K562 (cell line): ENCODE results near the gene AS3MT. TPM values are rescaled to one million over a fixed set of nuclear protein-coding genes. Genes with fewer than 3 reads are reported as not detected.

ENCODE experiments used
- AFF1 ChIP-seq, 2 experiments: fragments of 450-650 bp; IDR thresholded peaks; 2 replicates each; pipeline ENCODE4 v1.6.1; 2018; ENCODE audit warnings: mild to moderate bottlenecking in 2 of 2, low read depth in 1 of 2; ENCODE audit not compliant: partially characterized antibody in 2 of 2
- CHCHD3 ChIP-seq: fragments of 250-450 bp; sonication (Bioruptor Pico); IDR thresholded peaks from 2 replicates; pipeline ENCODE4 v2.1.2; 2022; ENCODE audit warnings: mild to moderate bottlenecking
- DNMT1 ChIP-seq: fragments of 450-650 bp; IDR thresholded peaks from 2 replicates; pipeline ENCODE4 v1.6.1; 2016; ENCODE audit warnings: antibody characterized with exemption, mild to moderate bottlenecking
- ELF1 ChIP-seq: fragments of 200-800 bp; sonication (Bioruptor generic); IDR thresholded peaks from 2 replicates; pipeline ENCODE4 v1.6.1; 2016; ENCODE audit warnings: missing genetic modification characterization, missing compliant biosample characterization
- EP400 ChIP-seq: fragments of 450-650 bp; IDR thresholded peaks from 2 replicates; pipeline ENCODE4 v1.6.1; 2017; ENCODE audit warnings: antibody characterized with exemption, mild to moderate bottlenecking, moderate library complexity
- FOXJ2 ChIP-seq: fragments of 200-800 bp; sonication (Bioruptor generic); IDR thresholded peaks from 2 replicates; pipeline ENCODE4 v1.6.1; 2016; ENCODE audit warnings: missing genetic modification characterization, missing compliant biosample characterization
- GTF3C2 ChIP-seq: IDR thresholded peaks from 3 replicates; pipeline ENCODE4 v1.6.1; 2011; ENCODE audit warnings: borderline replicate concordance, mild to moderate bottlenecking, moderate library complexity; ENCODE audit not compliant: insufficient read length; ENCODE audit errors: extremely low read depth
- HMBOX1 ChIP-seq: sonication (generic); IDR thresholded peaks from 2 replicates; pipeline ENCODE4 v1.6.1; 2016
- HMG20B ChIP-seq: fragments of 250-450 bp; sonication (Bioruptor Pico); IDR thresholded peaks from 2 replicates; pipeline ENCODE4 v1.5.0; 2021; ENCODE audit warnings: mild to moderate bottlenecking
- KLF13 ChIP-seq: fragments of 450-650 bp; IDR thresholded peaks from 2 replicates; pipeline ENCODE4 v1.6.1; 2016; ENCODE audit warnings: missing genetic modification characterization, low read depth, mild to moderate bottlenecking, missing compliant biosample characterization, moderate library complexity, borderline replicate concordance
- MEF2A ChIP-seq: IDR thresholded peaks from 2 replicates; pipeline ENCODE4 v1.6.1; 2011; ENCODE audit warnings: low read depth, mild to moderate bottlenecking, low read length, moderate library complexity; ENCODE audit not compliant: control insufficient read depth
- NCOR1 ChIP-seq: fragments of 450-650 bp; IDR thresholded peaks from 2 replicates; pipeline ENCODE4 v1.6.1; 2016; ENCODE audit warnings: mild to moderate bottlenecking, moderate library complexity
- POLR2A ChIP-seq: fragments of 450-650 bp; conservative IDR thresholded peaks from 2 replicates; pipeline ENCODE4 v1.6.1; 2016
- POLR2H ChIP-seq: IDR thresholded peaks from 2 replicates; pipeline ENCODE4 v1.6.1; 2016; ENCODE audit warnings: missing genetic modification characterization, low read depth, mild to moderate bottlenecking, control low read depth, missing compliant biosample characterization, moderate library complexity
- RBFOX2 ChIP-seq: fragments of 200-400 bp; formaldehyde crosslinking; IDR thresholded peaks from 2 replicates; pipeline ENCODE4 v1.6.1; 2017; ENCODE audit warnings: low read depth, mild to moderate bottlenecking, low read length, moderate library complexity
- RUNX1 ChIP-seq: sonication (generic); IDR thresholded peaks from 2 replicates; pipeline ENCODE4 v1.6.1; 2016; ENCODE audit warnings: antibody characterized with exemption, low read depth
- SIRT6 ChIP-seq: IDR thresholded peaks from one replicate; pipeline ENCODE4 v1.6.1; 2012; ENCODE audit warnings: low read depth, mild to moderate bottlenecking, control low read depth, inconsistent platforms, low read length, moderate library complexity
- SMARCE1 ChIP-seq: fragments of 450-650 bp; IDR thresholded peaks from 2 replicates; pipeline ENCODE4 v1.7.1; 2016; ENCODE audit warnings: mild to moderate bottlenecking
- ZFP1 ChIP-seq: fragments of 450-650 bp; formaldehyde crosslinking; IDR thresholded peaks from 2 replicates; pipeline ENCODE4 v1.4.0; 2020; ENCODE audit warnings: mild to moderate bottlenecking, mixed read lengths
- ZNF316 ChIP-seq: fragments of 450-650 bp; IDR thresholded peaks from 2 replicates; pipeline ENCODE4 v1.6.1; 2016
- ZNF408 ChIP-seq: fragments of 250-450 bp; sonication (Bioruptor Pico); IDR thresholded peaks from 2 replicates; pipeline ENCODE4 v1.4.0; 2020; ENCODE audit warnings: low read depth, mild to moderate bottlenecking, moderate library complexity
- ZNF77 ChIP-seq: fragments of 250-450 bp; sonication (Bioruptor Pico); IDR thresholded peaks from 2 replicates; pipeline ENCODE4 v1.5.0; 2020
- polyA plus RNA-seq, 8 experiments: library from polyadenylated mRNA; depleted of rRNA in 4 of 8; stranded (reverse) in 5 of 8; unstranded in 3 of 8; fragments of >200 nt; fragmentation: Nextera tagmentation in 2 of 8; fragmentation: Illumina TruSeq in 1 of 8; extraction: Ambion mirVana in 2 of 8; extraction: Trizol in 1 of 8; gene quantifications; 2 replicates each; pipeline versions ENCODE4 v1.2.1 to v1.2.3, GENCODE V29; 2011 to 2014; ENCODE audit warnings: inconsistent platforms in 1 of 8, missing spikeins in 1 of 8
- total RNA-seq, 7 experiments: library from RNA; depleted of rRNA in 6 of 7; stranded (reverse); fragments of >200 nt in 6 of 7; fragmentation: Illumina TruSeq in 2 of 7; extraction: Trizol in 2 of 7; gene quantifications; 2 replicates each; pipeline versions ENCODE4 v1.2.1 to v1.2.3, GENCODE V29; 2011 to 2021; ENCODE audit warnings: low replicate concordance in 1 of 7

The AS3MT gene
- total and polyA plus RNA-seq, 9 of the 15 experiments (the other 6 are each of a cell fraction or from before 2014, with no cell fraction given), result 0.04 to 0.33 (median 0.19) TPM; not detected in 2

- TF ChIP-seq GTF3C2 (no peak), POLR2A (peak; percentile 67), ELF1 (no peak), KLF13 (no peak), AFF1 (IDR thresholded peaks at IDR 0.05; ENCODE audit: low read depth in 1 of 2, partially characterized antibody in 2 of 2) (no peak), FOXJ2 (tag) (no peak), HMG20B (CRISPR knock-in tag) (no peak), DNMT1 (no peak), SIRT6 (no peak), ZNF77 (no peak), MEF2A (no peak), ZFP1 (CRISPR knock-in tag) (no peak), SMARCE1 (no peak), ZNF408 (CRISPR knock-in tag) (no peak), RUNX1 (no peak), CHCHD3 (no peak), POLR2H (tag) (no peak), HMBOX1 (no peak), RBFOX2 (peak; percentile 86), ZNF316 (no peak), NCOR1 (no peak), EP400 (peak; percentile 32; the same call in 1 of the 2 replicates)
Measured at GRCh38 chr10:102917962-102918816, 48.9 kb downstream of the AS3MT start, which contains the start of gene CNNM2 (continued).
